ENCODE data around the gene SNRPD2. TPM values are rescaled to one million over a fixed set of nuclear protein-coding genes. Genes with fewer than 3 reads are reported as not detected.
"Not testable (repeated sequence)": the region's sequence is repeated elsewhere in the genome, so short reads cannot be mapped to it uniquely, and the experiment has no call there.

SNRPD2 gene
- polyA plus RNA-seq, 10 donors, result 206 to 339 (median 266) TPM

DNA sequence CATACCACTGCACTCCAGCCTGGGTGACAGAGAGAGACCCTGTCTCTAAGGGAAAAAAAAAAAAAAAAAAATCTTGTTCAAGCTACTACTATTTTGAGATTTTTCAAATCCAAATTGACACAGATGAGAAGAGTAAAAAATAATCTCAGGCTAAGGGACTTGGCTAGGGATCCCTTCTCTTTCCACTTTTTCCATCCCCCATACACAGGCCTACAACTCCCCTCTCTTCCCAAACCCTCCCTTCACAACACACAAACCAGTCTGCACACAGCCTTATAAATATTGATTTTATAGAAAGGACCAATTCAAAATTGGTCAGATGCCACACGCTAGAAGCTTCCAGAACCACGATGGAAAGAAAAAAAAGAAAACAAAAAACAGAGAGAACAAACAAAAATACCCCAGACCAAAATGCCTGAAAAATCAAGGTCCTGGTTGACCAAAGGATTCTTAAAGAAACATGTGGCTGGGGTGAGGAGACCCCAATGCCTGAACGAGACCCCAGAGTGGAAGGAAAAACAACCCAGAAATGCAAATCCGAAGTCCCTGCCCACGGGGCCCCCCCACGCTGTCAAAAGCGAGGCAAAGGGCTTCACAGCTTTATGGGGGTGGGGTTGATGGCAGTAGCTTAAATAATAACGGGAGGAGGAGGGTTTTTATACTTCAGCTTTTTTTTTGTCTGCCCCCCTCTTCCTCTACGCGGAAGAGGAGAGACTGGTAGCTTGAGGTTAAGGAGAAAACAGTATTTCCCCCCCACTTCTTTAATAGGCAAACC is 18.8 kb upstream of the SNRPD2 start:
- DNase-seq, result no peak

DNA sequence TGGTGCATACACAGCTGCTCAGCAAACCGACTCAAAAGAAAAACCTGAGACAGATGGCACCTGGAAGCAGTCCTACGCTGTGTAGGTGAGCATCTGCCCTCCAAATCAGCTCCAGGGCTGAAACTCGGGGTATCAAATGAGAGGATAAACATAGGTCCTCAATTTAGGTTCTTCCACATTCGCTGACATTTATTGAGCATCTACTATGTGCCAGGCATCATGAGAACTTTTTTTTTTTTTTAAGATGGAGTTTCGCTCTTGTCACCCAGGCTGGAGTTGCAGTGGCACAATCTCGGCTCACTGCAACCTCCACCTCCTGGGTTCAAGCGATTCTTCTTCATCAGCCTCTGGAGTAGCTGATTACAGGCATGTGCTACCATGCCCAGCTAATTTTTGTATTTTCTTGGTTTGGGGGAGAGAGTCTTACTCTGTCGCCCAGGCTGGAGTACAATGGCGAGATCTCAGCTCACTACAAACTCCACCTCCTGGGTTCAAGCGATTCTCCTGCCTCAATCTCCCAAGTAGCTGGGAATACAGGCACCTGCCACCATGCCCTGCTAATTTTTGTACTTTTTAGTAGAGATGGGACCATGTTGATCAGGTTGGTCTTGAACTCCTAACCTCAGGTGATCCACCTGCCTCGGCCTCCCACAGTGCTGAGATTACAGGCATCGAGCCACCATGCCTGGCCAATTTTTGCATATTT is 14.1 kb upstream of the SNRPD2 start:
- DNase-seq, result no peak

DNA sequence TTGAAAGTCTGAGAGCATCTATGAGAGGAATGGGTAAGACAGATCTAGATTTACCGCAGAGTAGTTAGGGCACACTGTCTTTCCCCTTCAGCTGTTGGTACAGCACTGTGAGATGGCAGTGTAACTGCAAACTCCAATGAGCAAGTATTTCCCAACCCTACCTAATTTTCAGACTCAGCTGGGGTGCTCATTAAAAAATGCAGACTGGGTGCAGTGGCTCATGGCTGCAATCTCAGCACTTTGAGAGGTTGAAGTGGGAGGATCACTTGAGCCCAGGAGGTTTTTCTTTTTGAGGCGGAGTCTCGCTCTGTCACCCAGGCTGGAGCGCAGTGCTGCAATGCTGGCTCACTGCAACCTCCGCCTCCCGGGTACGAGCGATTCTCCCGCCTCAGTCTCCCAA is 13.4 kb upstream of the SNRPD2 start:
- no peak for DNase-seq

DNA sequence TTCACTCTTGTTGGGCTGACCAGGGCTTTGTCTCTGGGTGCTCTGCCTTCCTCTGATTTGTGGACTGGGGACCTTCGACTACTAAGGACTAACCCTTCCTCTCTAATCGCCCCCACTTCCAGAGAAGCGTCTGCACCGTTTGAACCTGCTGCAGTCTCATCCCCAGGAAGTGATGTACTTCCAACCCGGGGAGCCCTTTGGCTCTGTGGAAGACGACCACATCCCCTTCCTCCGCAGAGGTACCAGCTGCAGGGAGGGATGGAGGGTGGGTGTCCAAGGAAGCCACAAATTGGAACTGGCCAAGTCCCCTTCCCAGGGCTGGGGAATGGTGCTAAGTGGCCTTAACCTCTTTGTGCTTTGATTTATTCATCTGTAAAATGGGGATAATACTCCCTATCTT is 9.9 kb upstream of the SNRPD2 start:
- no peak for DNase-seq

DNA sequence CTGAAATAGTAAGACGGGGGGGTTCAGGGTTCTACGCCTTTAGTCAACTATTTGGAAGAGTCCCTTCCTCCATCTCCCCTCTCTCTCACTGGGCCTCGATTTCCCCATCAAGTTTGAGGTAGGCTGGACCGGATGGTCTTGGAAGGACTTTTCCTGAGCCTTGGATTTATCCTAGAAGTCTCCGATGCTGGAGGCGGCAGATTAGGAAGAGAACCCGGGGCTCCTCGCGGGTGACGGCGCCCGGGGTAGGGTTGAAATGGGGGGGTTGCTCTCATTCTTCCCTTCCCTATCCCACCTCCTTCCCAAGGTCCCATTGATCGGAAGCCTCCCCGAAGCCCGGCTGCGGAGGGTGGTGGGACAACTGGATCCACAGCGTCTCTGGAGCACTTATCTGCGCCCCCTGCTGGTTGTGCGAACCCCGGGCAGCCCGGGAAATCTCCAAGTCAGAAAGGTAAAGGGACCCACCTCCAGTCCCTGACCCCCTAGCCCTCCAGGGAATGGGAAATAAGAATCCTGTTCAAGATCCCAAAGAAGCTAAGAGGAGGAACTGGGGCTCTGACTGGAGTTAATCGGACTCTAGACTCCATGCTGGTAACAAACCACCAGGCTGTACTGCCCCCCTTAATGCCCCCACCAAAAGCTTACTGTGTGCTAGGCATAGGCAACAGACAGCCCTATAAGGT is 1.5 kb upstream of the SNRPD2 start:
- peak in 2 of 3 donors; percentile 71 to 84 for DNase-seq

DNA sequence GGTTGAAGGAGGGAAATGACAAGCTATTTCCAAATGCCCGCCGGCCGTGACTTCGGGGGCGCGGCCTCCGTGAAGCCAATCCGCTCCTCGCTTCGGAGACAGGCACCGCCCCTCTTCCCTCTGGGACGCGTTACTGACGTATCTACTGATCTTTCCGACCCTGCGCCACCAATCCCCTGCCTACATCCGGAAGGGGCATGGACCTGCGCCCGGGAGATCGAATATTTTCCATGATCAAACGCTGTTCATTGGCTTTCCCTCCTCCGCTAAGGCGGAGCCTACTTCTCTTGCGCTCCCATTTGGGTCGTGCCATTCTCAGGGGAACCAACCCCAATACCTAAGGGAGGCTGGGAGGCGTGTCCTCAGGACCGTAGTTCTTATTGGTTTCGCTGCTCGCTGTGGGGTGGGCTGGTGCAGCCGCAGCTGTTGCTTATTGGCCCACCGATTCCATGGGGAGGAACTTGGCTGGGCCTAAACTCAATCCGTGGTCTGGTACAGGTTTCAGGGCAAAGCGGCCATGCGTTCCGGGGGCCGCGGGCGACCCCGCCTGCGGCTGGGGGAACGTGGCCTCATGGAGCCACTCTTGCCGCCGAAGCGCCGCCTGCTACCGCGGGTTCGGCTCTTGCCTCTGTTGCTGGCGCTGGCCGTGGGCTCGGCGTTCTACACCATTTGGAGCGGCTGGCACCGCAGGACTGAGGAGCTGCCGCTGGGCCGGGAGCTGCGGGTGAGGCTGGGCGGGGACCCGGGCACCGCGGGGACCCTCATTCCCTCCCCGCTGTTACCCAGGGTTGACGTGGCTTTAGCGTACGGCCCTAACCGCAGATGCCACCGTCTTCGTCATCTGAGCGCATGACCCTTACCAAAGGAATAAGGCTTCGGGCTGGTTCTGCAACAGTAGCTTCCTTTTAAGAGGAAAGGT is 693 bp upstream of the SNRPD2 start, which contains the start of gene QPCTL:
Gene QPCTL (plus strand): TSS at position 480 of the 919 bp plus-strand sequence. CDS start 38 bp downstream, at position 518.
- peak; percentile 96 to 99 (median 98) for DNase-seq

DNA sequence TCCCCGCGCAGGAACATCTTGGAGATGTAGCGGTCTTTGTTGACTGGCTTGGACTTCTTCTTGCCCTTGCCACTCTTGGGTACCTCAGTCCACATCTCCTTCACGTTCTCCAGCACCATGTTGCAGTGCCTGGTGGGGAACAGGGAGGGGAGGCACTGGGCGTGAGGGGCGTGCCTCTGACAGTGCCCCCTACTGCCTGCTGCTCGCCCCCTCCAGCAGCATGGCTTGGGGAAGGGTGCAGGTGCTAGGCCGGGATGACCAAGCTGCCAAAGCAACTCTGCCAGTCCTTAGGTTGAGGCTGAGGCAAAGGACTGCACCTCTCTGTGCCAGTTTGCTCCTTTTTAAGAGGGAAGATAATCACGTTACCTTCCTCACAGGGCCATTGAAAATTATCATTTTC is 4.2 kb downstream of the SNRPD2 start:
- DNase-seq, result no peak

DNA sequence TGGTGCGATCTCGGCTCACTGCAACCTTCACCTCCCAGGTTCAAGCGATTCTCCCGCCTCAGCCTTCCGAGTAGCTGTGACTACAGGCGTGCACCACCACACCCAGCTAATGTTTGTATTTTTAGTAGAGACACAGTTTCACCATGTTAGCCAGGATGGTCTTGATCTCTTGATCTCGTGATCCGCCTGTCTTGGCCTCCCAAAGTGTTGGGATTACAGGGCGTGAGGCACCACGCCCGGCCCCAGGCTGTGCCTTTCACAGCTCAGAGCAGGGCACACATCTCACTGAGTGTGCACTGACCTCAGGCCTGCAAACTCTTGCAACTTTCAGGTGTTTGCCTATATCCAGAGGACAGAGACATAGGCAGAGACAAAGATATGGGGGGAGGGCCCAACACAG is 6.7 kb downstream of the SNRPD2 start:
- DNase-seq, result not testable (repeated sequence)

DNA sequence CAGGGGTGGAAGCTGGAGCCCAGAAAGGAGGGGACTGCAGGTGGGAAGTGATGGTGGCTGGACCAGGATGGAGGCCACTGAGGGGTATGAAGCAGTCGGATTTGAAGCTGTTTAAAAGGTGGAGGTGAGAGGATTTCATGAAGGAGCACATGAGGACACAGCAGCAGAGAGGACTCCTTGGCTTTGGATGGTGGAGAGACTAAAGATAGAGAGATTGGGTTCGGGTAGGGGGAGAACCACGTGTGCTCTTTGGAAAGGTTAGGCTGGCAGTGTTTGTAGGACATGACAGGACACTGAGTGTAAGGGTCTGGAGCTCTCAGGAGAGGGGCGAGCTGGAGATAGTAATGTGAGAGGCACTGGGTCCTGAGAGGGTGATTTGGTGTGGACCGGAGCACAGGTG is 8.8 kb downstream of the SNRPD2 start:
- no peak for DNase-seq

DNA sequence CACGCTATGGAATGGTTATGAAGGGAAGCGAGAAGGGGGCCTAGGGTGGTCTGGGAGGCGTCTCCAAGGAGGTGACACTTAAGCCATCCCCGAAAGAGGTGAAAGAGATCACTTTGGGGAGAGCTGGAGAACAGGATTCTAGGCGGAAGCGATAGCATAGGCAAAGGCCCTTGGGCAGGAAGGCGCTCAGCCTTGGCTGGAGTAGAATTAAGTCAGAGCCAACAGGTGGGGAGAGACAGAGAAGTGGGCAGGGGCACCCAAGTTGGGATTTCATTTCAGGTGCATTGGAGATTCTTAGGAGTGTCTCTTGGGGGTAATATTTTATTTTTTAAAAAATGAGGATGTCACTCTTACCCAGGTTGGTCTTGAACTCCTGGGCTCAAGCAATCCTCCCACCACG is 9.6 kb downstream of the SNRPD2 start:
- DNase-seq, result no peak

DNA sequence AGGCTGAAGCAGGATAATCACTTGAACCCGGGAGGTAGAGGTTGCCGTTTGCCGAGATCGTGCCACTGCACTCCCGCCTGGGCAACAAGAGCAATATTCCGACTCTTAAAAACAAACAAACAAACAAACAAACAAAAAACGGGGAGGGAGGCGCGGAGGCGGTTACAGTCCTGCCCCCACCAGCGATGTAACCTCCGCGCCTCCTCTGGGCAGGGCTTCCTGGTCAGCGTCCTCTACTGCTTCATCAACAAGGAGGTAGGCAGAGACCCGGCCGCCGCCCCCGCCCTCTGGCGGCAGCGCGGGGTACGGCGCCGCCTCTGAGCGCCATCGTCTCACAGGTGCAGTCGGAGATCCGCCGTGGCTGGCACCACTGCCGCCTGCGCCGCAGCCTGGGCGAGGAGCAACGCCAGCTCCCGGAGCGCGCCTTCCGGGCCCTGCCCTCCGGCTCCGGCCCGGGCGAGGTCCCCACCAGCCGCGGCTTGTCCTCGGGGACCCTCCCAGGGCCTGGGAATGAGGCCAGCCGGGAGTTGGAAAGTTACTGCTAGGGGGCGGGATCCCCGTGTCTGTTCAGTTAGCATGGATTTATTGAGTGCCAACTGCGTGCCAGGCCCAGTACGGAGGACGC is 10.2 kb downstream of the SNRPD2 start:
- DNase-seq, result peak; percentile 49 to 85 (median 77)

DNA sequence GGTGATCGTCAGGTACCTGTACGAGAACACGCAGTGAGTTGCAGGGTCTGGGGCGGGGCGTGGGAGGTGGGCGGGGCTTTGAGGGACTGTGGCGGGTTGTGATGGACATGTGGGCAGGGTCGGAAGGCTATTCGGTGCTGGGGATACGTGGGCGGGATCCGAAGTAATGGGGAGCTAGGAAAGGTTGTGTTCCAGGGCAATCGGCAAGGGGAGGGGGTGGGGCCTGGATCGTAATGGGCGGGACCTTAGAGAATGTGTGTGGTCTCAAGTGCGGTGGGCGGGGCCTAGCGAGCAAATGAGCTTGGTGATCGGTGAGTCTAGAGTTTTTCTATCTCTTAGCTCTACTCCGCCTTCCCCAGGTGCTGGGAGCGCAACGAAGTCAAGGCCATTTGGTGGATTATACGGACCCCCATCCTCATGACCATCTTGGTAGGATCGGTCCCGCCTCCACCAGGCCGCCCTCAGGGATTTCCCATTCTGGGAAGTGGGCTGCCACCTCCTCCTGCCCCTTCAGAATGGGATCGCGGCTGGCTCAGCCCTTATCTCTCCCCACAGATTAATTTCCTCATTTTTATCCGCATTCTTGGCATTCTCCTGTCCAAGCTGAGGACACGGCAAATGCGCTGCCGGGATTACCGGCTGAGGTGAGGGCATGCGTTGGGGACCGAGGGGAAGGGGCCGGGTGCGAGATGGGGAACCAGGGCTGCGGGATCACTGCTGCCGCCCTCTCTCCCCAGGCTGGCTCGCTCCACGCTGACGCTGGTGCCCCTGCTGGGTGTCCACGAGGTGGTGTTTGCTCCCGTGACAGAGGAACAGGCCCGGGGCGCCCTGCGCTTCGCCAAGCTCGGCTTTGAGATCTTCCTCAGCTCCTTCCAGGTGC is 14.2 kb downstream of the SNRPD2 start:
- DNase-seq, result peak in 1 of 3 donors; percentile 48

DNA sequence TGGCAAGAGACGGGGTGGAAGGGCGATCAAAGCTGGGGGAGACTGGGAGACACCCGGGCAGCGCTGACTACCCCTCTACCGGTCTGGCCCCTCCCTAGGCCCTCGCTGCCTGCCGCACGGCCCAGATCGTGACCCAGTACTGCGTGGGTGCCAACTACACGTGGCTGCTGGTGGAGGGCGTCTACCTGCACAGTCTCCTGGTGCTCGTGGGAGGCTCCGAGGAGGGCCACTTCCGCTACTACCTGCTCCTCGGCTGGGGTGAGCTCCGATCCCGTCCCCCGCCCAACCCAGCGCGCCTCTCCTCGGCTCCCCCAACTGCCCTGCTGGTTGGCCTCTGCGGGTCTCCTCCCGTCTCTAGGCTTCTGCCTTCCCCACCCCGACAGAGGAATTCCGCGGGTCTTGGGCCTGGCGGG is 14.9 kb downstream of the SNRPD2 start:
- DNase-seq, result no peak

DNA sequence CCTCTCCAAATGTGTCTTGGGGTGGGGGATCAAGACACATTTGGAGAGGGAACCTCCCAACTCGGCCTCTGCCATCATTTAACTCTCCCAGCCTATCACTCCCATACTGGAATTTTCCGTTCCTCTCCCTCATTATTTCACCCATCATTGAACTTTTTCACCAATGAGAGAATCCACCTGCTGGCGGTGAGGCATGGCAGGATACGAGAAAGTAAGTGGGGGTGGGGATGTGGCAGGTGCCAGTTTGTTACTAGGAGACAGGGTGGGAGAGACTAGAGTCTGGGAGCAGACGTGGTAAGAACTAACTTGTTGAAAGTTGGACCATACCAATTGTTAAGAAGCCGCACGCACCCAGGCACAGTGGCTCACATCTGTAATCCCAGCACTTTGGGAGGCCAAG is 16.8 kb downstream of the SNRPD2 start:
- no peak for DNase-seq

DNA sequence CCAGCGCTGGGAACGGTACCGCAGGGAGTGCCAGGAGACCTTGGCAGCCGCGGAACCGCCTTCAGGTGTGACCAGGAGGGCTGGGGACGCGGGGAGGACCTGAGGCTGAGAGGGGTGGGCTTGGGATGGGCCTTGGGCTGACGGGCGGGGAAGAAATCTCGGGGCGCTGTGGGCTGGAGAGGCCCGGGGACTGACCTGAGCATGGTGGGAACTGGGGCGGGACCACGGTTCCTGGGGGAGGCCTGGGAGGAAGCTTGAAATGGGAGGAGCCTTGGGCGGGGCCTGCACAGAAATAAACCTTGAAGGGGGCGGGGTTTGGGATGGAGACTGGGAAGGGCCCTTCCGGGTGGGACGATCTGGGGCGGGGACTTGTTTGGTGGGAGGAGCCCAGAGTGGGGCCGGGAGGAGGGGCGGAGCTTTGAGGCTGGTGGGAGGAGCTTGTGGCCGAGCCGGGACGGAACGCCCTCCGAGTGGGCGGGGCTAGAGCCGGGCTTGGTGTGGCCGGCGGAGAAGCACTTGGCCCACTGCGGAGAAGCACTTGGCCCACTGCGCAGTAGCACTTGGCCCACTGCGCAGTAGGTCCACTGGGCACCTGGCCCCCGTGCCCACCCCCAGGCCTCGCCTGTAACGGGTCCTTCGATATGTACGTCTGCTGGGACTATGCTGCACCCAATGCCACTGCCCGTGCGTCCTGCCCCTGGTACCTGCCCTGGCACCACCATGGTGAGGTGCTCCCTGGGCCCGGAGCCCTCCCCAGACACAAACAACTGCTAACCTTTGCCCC is 20.9 kb downstream of the SNRPD2 start:
- DNase-seq, result peak in 1 of 3 donors; percentile 42

DNA sequence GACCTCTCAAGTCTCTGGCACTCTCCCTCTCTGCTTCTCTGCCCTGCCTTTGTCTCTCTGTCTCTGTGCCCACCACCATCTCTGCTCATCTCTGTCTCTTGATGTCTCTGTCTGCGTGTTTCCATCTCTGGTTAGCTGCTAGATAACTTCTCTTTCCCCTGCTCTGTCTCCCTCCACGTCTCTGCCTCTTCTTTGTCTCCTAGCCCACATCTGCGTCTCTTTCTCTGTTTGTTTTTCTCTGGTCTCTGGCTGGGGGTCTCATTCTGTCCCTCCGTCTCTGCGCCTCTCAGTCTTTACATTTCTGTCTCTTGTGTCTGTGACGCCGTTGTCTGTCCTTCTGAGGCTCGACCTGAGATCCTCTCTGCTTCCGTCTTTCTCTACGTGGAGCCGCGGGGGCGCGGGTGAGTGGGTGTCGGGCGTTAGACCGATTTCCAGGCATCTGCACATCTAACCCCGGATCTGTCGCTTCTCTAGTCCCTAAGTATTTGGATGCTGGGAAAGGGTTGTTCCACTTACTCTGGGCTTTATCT is 23.3 kb downstream of the SNRPD2 start:
- no peak for DNase-seq

DNA sequence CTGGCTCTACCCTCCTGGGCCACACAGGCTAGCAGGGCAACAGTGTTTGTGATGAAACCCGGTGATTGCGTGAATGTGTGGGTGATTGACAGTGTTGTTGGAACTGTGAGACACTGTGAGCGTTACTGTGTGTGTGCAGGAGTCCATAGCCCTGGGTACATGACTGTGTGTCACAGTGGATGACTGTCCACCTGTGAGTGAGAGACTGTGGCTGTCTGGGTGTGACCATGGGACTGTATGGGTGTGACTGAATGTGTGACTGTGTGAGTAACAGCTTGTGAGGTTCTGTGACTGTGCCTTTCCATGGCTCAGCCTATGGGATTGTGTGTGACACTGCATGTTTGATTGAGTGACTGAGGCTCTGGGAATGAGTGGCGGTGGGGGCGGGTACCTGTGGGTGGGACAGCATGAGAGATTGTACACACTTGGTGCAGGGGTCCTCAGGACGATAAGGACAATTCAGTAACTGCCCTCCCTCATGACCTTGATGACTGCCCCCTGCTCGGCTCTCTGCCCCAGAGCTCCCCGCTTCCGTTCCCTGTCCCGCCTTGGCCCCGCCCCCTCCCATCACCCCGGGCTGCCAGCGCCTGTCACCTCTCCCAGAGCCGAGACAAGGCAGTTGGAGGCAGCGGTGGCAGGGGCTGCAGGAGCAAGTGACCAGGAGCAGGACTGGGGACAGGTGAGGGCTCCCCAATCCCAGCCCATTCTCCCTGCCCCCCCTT is 24.0 kb downstream of the SNRPD2 start, which contains the start of gene GIPR:
Gene GIPR (plus strand): TSS at position 602 of the 722 bp plus-strand sequence. CDS start 1,300 bp downstream, outside the sequence.
- DNase-seq, result no peak

DNA sequence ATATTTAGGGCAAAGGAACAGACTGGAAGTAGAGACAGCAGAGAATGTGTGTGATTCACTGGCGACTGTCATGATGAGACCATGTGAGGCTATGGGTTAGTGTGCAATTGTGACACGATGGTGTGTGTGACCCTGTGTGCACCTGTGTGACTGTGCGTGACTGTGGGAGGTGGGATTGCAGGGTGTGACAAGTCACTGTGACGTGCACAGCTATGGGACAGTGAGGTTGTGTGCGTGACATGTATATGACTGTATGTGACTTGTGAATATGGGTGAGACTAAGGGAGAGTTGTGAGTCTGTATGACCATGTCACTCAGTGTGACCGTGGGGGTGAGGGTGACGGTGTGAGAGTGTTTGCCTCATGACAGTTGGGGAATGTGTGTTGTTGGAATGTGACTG is 27.2 kb downstream of the SNRPD2 start:
- no peak for DNase-seq

Measured in muscle of back (tissue), 11 donors.